HL-60 (cell line): ENCODE measurements around the gene MACC1.

Experiments
- CTCF ChIP-seq: IDR thresholded peaks from one replicate; pipeline ENCODE4 v1.5.1; 2011; ENCODE audit warnings: low read length, control low read depth, inconsistent platforms; ENCODE audit not compliant: insufficient read depth
- POLR2AphosphoS5 ChIP-seq: IDR thresholded peaks from 2 replicates; pipeline ENCODE4 v1.6.1; 2012; ENCODE audit warnings: low read depth
- TF ChIP-seq, protein P1 (sequence below): IDR thresholded peaks from 2 replicates; pipeline ENCODE4 v1.6.1; 2012; ENCODE audit warnings: low read depth; ENCODE audit not compliant: insufficient replicate concordance

DNA sequence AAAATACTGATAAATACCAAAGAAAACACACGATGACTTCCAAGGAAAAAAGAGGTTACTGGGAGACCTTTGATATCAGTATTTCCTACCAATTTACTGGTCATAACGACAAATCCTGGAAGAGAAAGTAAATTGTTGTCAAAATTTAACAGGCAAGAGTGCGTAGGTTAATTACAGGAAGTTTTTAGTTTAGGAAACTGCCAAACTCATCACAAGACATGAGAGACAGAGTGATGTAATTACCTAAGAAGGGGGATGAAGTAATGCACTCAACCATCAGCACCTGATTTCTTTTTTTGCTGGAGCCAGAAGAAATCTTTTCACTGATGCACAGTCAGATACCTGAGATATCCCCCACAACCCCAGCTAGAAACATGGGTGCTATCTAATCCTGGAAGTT lies 16.8 kb downstream of the MACC1 start:
- no peak for TF ChIP-seq CTCF
- TF ChIP-seq, protein P1, sequence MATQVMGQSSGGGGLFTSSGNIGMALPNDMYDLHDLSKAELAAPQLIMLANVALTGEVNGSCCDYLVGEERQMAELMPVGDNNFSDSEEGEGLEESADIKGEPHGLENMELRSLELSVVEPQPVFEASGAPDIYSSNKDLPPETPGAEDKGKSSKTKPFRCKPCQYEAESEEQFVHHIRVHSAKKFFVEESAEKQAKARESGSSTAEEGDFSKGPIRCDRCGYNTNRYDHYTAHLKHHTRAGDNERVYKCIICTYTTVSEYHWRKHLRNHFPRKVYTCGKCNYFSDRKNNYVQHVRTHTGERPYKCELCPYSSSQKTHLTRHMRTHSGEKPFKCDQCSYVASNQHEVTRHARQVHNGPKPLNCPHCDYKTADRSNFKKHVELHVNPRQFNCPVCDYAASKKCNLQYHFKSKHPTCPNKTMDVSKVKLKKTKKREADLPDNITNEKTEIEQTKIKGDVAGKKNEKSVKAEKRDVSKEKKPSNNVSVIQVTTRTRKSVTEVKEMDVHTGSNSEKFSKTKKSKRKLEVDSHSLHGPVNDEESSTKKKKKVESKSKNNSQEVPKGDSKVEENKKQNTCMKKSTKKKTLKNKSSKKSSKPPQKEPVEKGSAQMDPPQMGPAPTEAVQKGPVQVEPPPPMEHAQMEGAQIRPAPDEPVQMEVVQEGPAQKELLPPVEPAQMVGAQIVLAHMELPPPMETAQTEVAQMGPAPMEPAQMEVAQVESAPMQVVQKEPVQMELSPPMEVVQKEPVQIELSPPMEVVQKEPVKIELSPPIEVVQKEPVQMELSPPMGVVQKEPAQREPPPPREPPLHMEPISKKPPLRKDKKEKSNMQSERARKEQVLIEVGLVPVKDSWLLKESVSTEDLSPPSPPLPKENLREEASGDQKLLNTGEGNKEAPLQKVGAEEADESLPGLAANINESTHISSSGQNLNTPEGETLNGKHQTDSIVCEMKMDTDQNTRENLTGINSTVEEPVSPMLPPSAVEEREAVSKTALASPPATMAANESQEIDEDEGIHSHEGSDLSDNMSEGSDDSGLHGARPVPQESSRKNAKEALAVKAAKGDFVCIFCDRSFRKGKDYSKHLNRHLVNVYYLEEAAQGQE = no peak
- no peak for TF ChIP-seq POLR2AphosphoS5
